GM12878 (cell line): ENCODE data around the gene RNF186. TPM values are rescaled to one million over a fixed set of nuclear protein-coding genes. Genes with fewer than 3 reads are reported as not detected.

ENCODE experiments used
- ATAC-seq: fragments of 200-7000 bp; cut with Tn5 transposase; 3 replicates; pipeline ENCODE4 v1.9.1; 2020; ENCODE audit warnings: mild to moderate bottlenecking, moderate library complexity
- BruUV-seq: library from RNA; stranded (reverse); fragments of 400-500 nt; replicated peaks from 2 replicates; lab custom pipeline; 2021; lab: Mats Ljungman, UMichigan
- CTCF ChIA-PET: fragments of 300-600 bp; sonication (Branson Sonifier 250); formaldehyde crosslinking; extraction: SDS; loops from one replicate; lab custom pipeline; 2021; ENCODE audit warnings: inconsistent platforms; lab: Yijun Ruan, JAX
- POLR2A ChIA-PET: fragments of 350-600 bp; formaldehyde crosslinking; extraction: SDS; loops from one replicate; lab custom pipeline; 2021; ENCODE audit warnings: inconsistent platforms; lab: Charles Lee
- RAD21 ChIA-PET: fragments of 300-600 bp; sonication (Branson Sonifier 250); formaldehyde crosslinking; loops from one replicate; lab custom pipeline; 2023; ENCODE audit warnings: antibody characterized with exemption; ENCODE audit not compliant: unreplicated experiment; lab: Charles Lee
- SMC1A ChIA-PET: fragments of 300-600 bp; sonication (Branson Sonifier 250); formaldehyde crosslinking; loops from one replicate; lab custom pipeline; 2023; ENCODE audit not compliant: unreplicated experiment, uncharacterized antibody; lab: Charles Lee
- DNase-seq: peaks from one replicate; pipeline ENCODE4 v3.0.0-alpha.2; 2011; ENCODE audit warnings: low read depth, low spot score
- FAIRE-seq: peaks from 3 replicates; lab custom pipeline; 2011; peaks lifted over from hg19 to GRCh38; lab: Jason Lieb, UNC
- H2AFZ ChIP-seq: 2 replicates; pipeline ENCODE4 v1.6.0; 2011; ENCODE audit warnings: low read depth, low read length, control low read depth; ENCODE audit not compliant: control insufficient read depth
- H3K27ac ChIP-seq: 2 replicates; pipeline ENCODE4 v1.5.1; 2011; ENCODE audit warnings: control low read depth; ENCODE audit not compliant: control insufficient read depth, insufficient read depth
- H3K27me3 ChIP-seq, 2 experiments: replicated peaks in 1 of 2; 2 replicates each; pipeline versions ENCODE4 v1.6.0 to v1.6.1; 2011; ENCODE audit warnings: low read length in 1 of 2; ENCODE audit not compliant: control insufficient read depth in 2 of 2, insufficient read depth in 2 of 2
- H3K36me3 ChIP-seq, 2 experiments: 2 replicates each; pipeline ENCODE4 v1.5.1; 2011; ENCODE audit warnings: low read length in 1 of 2; ENCODE audit not compliant: control insufficient read depth in 2 of 2, insufficient read depth in 2 of 2
- H3K4me1 ChIP-seq: 2 replicates; pipeline ENCODE4 v1.6.1; 2011; ENCODE audit warnings: mild to moderate bottlenecking, low read length, moderate library complexity, mixed read lengths; ENCODE audit not compliant: control insufficient read depth, insufficient read depth
- H3K4me2 ChIP-seq: 2 replicates; pipeline ENCODE4 v1.6.0; 2011; ENCODE audit warnings: control low read depth; ENCODE audit not compliant: control insufficient read depth, insufficient read depth
- H3K4me3 ChIP-seq: fragments of 200-600 bp; sonication (generic); 2 replicates; pipeline ENCODE4 v1.5.1; 2016
- H3K79me2 ChIP-seq: 2 replicates; pipeline ENCODE4 v1.6.0; 2011; ENCODE audit warnings: low read length; ENCODE audit not compliant: control insufficient read depth, insufficient read depth
- H3K9ac ChIP-seq: 2 replicates; pipeline ENCODE4 v1.8.0; 2011; ENCODE audit warnings: low read length, control low read depth, mixed read lengths; ENCODE audit not compliant: control insufficient read depth, insufficient read depth
- H3K9me3 ChIP-seq: replicated peaks from 3 replicates; pipeline ENCODE4 v1.5.1; 2011; ENCODE audit warnings: mild to moderate bottlenecking, low read length; ENCODE audit not compliant: control insufficient read depth, insufficient read depth
- H4K20me1 ChIP-seq: 2 replicates; pipeline ENCODE4 v1.6.0; 2011; ENCODE audit not compliant: control insufficient read depth, insufficient read depth
- ATF2 ChIP-seq: IDR thresholded peaks from 2 replicates; pipeline ENCODE4 v1.6.1; 2012; ENCODE audit warnings: low read length, inconsistent platforms
- BCL11A ChIP-seq: IDR thresholded peaks from 2 replicates; pipeline ENCODE4 v1.6.1; 2011; ENCODE audit warnings: low read depth, low read length
- E2F4 ChIP-seq: IDR thresholded peaks from 2 replicates; pipeline ENCODE4 v1.6.1; 2012; ENCODE audit warnings: low read depth, low read length, improper control_type of control experiment
- HCFC1 ChIP-seq: fragments of 150-350 bp; IDR thresholded peaks from 2 replicates; pipeline ENCODE4 v1.6.1; 2014; ENCODE audit warnings: low read length
- NFIC ChIP-seq: IDR thresholded peaks from 2 replicates; pipeline ENCODE4 v1.6.1; 2012; ENCODE audit warnings: low read depth, mild to moderate bottlenecking, inconsistent platforms, low read length, moderate library complexity
- PAX5 ChIP-seq: IDR thresholded peaks from 2 replicates; pipeline ENCODE4 v1.6.1; 2011; ENCODE audit warnings: low read depth, low read length, borderline replicate concordance
- USF1 ChIP-seq: IDR thresholded peaks from 2 replicates; pipeline ENCODE4 v1.6.1; 2011; ENCODE audit warnings: borderline replicate concordance, low read depth, mild to moderate bottlenecking, moderate library complexity, mixed read lengths, low read length; ENCODE audit not compliant: insufficient read depth; ENCODE audit errors: extremely low read length
- WRNIP1 ChIP-seq: IDR thresholded peaks from 2 replicates; pipeline ENCODE4 v1.6.1; 2011; ENCODE audit warnings: low read depth, low read length, improper control_type of control experiment, borderline replicate concordance
- ZBTB4 ChIP-seq: fragments of 450-650 bp; formaldehyde crosslinking; IDR thresholded peaks from 2 replicates; pipeline ENCODE4 v1.4.0; 2022; ENCODE audit warnings: mild to moderate bottlenecking, moderate library complexity
- in situ Hi-C: fragments of 300-500 bp; cut with MboI; formaldehyde crosslinking; loops from 9 replicates; pipeline ENCODE4 v1.14.3; 2018; ENCODE audit warnings: mixed read lengths
- intact Hi-C: fragments of 100-400 bp; cut with micrococcal nuclease; formaldehyde crosslinking; loops from one replicate; pipeline ENCODE4 v1.14.2; 2022; ENCODE audit not compliant: unreplicated experiment
- polyA plus RNA-seq, 11 experiments: library from polyadenylated mRNA; depleted of rRNA in 4 of 11; unstranded in 6 of 11; stranded (reverse) in 5 of 11; fragments of >200 nt; fragmentation: Nextera tagmentation in 4 of 11; fragmentation: Illumina TruSeq in 1 of 11; extraction: Ambion mirVana in 4 of 11; extraction: Trizol in 1 of 11; gene quantifications; 1 replicate in 1 of 11; 2 replicates in 10 of 11; pipeline versions ENCODE4 v1.2.1 to v1.2.3, GENCODE V29; 2011 to 2016; ENCODE audit warnings: inconsistent platforms in 2 of 11, missing spikeins in 2 of 11, low read depth in 1 of 11
- total RNA-seq, 4 experiments: library from RNA; depleted of rRNA in 3 of 4; stranded (reverse); fragments of >200 nt in 3 of 4; fragmentation: Illumina TruSeq in 1 of 4; extraction: Trizol in 1 of 4; gene quantifications; 2 replicates each; pipeline versions ENCODE4 v1.2.1 to v1.2.3, GENCODE V29; 2013 to 2021

Gene RNF186
- total and polyA plus RNA-seq, 10 of the 15 experiments (the other 5 are each of a cell fraction or from before 2014, with no cell fraction given): not detected

GRCh38 chr1:19854866-19855265 is 39.8 kb upstream of the RNF186 start:
- Histone ChIP-seq H3K27ac (no peak overlapping the region), H3K36me3 (no peaks in the 10 kb centered on the region), H3K27me3 (no peaks in the 10 kb centered on the region; a peak in 1 of 4 replicates), H4K20me1 (no peaks in the 10 kb centered on the region), H2AFZ (no peak overlapping the region), H3K4me3 (no peak overlapping the region), H3K9ac (no peak overlapping the region), H3K4me2 (no peak overlapping the region), H3K9me3 (no peaks in the 10 kb centered on the region), H3K4me1 (no peaks in the 10 kb centered on the region), H3K79me2 (no peaks in the 10 kb centered on the region)
- TF ChIP-seq NFIC (no peak), HCFC1 (no peak), BCL11A (no peak), WRNIP1 (no peak), E2F4 (no peak), PAX5 (no peak), USF1 (no peak), ATF2 (no peak), ZBTB4 (CRISPR knock-in tag) (no peak)
- intact Hi-C loops: no loop called here
- FAIRE-seq: no peak
- in situ Hi-C loops: no loop called here
- ChIA-PET CTCF (interaction anchor here (0.9 kb wide), 1 partner anchor 41 kb away, joined by 3 read pairs; no protein-coding TSS in a partner anchor), SMC1A (interaction anchor here (0.7 kb wide), 2 partner anchors 565 to 1202 kb away, joined by 3 read pairs; no protein-coding TSS in a partner anchor), RAD21 (no interaction called here), POLR2A (interaction anchor here (0.7 kb wide), 1 partner anchor 316 kb away, joined by 3 read pairs; no protein-coding TSS in a partner anchor)
- DNase-seq: no peak
- BruUV-seq: no TSS peak
- no peak for ATAC-seq
